ENCODE data around the gene CTPS1. TPM values are rescaled to one million over a fixed set of nuclear protein-coding genes. Genes with fewer than 3 reads are reported as not detected.

The CTPS1 gene
- total RNA-seq, 1 experiment from 2014 or later = 76.0 TPM

DNA sequence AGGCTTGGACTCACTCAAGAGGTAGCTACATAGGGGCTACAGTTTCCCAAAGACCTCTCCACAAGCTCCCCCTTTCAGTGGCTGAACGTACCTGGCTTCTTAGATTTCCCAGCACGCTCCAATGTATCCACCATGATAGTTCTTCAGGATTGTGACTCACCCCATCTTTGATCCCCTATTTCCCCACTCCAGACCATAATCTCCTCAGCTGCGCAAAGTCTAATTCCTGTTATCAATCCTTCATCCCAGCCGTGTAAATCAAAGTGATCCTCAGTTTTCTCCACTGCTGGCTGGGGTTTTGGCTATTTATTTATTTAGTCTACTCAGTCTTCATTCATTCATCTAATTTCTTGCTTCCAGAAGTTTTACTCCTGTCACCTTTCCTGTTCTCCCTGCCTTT is 13.1 kb upstream of the CTPS1 start:
- no peak for DNase-seq (ENCODE audit: low read depth)

DNA sequence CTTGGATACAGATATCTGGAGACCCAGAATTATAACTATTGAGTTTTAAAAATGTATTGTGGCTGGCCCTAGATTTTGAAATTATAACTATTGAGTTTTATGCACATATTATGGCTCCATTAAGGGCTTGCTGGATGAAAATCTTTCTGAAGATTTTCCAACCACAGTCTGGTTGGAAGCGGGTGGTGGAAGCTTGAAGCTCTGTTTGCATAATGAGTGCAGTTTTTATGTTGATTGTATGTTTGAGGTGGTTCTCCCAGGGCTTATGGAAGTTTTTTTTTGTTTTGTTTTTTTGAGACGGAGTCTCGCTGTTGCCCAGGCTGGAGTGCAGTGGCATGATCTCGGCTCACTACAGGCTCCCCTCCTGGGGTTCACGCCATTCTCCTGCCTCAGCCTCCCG is 10.1 kb upstream of the CTPS1 start:
- no peak for DNase-seq (ENCODE audit: low read depth)

DNA sequence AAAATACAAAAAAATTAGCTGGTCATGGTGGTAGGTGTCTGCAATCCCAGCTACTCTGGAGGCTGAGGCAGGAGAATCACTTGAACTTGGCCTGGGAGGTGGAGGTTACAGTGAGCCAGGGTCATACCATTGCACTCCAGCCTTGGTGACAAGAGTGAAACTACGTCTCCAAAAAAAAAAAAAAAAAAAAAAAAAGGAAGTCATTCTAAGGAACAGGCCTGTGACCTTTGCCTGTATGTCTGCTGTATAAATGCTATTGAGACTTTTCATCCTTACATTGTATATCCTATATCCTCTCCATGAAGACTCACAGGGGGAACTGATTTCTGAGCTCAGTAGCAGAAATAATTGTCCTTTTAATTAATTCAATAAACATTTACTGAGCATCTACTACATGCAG is 7.5 kb upstream of the CTPS1 start:
- DNase-seq (ENCODE audit: low read depth) = no peak

DNA sequence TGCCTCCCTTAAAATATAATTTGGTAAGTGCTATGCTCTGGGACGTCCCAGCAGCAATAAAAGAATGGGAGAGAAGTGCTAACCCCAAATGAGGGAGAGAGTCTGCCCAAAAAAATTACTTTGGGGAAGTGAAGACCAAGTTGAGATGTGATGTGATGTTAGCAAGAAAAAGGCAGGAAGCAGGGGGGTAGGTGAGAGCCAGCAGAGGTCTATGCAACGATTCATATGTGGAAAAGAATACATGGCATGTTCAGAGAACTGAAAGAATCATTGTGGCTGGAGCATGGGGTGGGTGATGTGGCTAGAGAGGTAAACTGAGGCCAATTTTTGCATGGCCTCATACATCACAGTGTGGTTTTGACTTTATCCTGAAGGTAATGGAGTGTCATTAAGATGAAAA is 5.6 kb upstream of the CTPS1 start:
- DNase-seq (ENCODE audit: low read depth) = no peak

DNA sequence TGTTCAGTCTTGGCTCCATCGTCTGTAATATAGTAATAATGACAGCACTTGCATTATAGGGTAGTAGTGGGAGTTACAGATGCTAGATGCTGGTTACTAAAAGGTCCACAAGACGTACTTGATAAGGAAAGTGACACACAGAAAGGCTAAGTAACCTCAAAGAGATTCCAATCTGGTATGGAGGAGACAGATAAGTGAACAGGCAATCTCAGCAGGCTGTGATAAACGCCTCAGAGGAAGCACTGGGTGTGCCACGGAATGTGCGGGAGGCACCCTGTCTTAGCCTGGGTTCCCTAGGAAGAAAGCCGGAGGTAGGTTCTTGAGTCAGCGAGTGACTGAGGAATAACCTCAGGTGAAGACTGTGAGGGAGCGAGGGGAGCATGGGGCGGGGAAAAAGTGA is 4.6 kb upstream of the CTPS1 start:
- no peak for DNase-seq (ENCODE audit: low read depth)

DNA sequence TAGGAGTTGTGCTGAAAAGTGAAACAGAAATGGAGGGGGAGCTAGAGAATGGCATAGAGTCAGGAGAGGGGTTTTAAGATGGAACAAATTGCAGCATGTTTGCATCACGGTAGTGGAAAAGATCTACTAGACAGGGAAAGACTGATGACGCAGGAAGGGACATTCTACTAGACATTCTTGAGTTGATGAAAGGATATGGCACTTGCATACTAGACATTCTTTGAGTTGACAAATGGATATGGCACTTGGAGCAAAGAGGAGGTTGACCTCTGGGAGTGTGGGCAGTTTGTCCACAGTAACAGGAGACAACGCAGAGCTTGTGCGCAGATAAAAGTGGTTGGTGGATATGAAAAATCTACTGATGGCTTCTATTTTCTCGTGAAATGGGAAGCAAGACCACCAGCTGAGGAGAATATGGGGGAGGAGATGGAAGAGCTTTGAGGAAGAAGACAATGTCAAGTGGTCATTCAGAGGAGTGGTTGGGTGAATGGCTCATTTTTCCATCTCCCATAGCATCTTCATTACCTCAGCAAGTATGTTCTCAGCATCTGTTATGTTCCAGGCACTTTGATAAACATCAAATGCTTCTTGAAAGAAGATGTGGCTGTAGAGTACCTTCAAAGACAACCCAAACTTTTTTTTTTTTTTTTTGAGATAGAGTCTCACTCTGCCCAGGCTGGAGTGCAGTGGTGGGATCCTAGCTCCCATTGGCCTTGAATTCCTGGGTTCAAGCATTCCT is 2.4 kb upstream of the CTPS1 start:
- peak; percentile 48 for DNase-seq (ENCODE audit: low read depth)

DNA sequence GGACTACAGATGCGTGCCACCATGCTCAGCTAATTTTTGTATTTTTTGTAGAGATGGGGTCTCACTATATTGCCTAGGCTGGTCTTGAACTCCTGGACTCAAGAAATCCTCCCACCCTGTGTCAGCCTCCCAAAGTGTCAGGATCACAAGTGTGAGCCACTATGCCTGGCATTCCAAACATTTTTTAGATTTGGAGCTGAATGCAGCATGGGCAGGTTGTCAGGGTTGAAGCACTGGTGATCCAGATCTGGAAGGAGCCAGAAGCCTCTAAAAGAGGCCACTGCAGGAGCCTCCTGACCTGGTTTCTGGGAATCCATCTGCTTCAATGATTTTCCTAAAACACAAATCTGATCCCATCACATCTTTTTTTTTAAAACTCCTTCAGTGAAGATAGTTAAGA is 1.8 kb upstream of the CTPS1 start:
- DNase-seq (ENCODE audit: low read depth) = peak; percentile 52

DNA sequence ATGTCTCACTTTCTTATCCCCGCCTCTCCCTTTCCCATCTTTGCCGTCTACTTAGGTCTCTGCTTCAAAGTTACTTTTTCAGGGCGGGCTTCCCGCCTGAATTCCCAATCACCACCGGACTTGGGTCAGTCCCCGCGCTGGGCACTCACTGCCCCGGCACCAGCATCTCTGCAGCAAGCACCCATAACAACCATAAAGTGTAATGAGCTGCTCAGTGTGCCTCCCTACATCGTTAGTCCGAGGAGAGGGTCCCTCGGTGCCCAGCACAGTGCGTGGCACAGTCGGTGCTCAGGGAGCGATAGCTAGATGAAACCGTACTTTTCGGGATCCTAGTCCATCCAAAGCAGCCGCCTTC is 633 bp upstream of the CTPS1 start:
- DNase-seq (ENCODE audit: low read depth) = no peak

DNA sequence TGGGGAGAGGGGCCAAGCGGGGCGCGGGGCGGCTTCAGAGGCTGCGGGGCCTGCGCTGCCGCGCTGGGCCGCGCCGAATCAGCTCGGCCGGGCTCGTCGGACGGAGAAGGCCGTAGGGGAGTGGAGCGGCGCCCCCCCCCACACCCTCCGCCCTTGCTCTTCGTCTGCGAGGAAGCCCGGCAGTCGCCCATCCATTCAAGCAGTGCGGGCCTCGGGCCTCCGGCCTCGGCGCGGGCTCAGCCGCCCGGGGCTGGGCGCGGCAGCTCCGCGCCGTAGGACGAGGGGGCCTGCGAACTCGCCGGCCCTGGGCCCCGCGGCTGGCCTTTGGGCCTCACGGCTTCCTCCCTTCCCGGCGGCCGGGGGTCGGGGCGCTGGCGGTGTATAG is 564 bp downstream of the CTPS1 start:
- DNase-seq (ENCODE audit: low read depth) = no peak

DNA sequence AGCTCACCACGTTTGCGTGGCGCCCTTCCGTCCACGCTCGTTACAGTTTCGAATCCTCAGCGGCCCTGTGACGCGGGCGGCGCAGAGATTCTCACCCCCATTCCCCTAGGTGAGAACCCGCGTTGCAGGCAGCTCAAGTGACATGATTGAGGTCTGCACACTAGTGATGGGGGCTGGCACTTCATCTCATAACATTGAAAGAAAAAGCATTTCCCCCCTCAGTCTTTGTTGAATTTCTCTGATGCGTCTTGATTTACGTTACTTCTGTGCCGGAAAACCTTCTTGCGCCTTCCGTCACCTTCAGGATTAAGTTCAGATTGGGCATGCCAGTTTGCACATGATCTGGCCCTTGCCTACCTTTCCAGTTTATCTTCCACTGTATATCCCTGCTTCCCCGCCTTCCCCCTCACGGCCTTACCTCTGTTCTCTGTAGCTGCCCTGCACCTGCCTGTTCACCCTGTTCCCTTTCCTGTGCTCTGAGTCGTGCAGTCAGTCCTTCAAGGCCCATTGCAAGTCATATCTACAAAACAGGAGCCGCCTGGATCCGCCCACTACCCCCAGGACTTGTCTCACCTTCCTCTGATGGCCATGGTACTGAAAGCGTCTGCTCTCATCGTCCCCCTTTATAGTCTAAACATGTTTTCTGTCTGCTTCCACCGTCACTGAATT is 1.1 kb downstream of the CTPS1 start:
- DNase-seq (ENCODE audit: low read depth) = peak; percentile 61

DNA sequence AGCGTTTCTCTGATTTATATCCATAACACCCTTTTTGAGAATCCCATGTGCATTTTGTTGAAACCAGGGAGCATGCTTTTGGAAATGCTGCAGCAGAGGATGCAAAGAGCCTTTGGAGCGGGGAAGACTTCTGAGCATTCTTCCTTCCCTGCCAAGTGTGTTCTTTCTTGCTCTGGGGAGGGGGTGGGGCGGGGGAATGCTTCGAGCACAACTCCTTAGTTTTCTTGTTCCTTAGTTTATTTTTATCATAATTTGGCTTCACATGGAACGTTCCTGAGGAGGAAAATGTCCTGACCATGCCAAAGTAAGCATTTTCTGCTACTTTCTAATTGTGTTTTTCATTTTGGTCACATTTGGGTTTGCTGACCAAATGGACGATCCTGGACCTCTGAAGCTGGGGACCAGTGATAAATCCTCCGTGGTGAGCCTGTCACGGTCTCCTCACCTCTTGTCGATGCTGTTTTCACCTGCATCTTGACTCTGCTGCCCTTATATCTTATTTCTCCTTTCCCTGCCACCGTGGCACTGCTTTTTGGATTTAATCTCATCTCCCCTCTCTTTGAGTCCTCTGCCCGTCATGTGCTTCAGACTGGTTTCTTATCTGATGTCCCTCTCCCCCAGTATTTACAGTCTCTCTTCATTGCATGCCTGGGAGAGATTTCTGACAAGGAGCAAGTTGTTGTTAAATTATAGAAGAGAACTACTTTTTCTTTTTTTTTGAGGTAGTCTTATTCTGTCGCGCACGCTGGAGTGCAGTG is 2.4 kb downstream of the CTPS1 start:
- DNase-seq (ENCODE audit: low read depth) = no peak

DNA sequence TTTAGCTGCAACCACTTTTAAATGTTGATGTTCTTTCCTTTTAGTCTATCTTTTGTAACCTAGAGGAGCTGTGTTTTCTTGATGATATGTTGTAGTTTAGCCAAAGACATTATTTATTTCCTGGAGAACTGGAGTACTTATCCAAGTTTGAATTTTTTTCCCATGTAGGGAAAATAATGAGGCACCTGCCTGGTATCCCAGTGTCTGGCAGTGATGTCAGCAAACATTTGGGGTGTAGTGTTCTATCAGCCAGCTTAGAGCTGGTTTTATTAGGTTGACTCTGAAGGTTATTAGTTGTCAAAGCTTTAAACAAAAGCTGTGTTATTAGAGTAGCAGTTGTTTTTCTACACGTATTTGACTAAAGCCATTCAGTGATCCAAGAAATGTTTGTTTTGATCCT is 3.2 kb downstream of the CTPS1 start:
- DNase-seq (ENCODE audit: low read depth) = peak; percentile 19

DNA sequence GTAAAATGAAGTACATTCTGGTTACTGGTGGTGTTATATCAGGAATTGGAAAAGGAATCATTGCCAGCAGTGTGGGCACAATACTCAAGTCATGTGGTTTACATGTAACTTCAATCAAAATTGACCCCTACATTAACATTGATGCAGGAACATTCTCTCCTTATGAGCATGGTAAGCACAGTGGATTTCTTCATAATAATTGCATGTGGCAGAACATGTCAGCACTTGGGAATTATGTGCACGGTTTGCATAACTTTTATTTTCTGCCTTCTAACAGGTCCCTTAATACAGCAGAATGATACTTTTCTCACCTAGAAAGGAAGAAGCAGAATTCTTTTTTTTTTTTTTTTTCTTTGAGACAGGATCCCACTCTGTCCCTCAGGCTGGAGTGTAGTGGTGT is 3.8 kb downstream of the CTPS1 start:
- DNase-seq (ENCODE audit: low read depth) = no peak

DNA sequence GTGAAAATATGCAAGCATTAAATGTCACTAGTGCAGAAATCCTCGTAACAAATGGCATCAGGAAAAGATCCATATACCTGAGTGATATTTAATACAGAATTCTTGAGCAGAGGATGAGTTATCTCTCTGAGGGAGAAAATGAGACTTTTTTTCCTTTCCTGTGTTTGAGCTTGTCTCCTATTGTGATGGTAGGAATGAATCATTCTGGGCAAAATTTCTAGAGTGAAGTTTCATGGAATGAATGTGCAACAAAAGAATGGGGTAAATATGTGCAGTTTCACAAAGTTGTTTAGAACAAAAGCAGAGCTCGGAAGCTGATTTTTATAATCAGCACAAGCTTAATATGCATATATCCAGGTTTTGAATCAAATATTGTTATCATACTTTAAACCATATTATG is 4.6 kb downstream of the CTPS1 start:
- DNase-seq (ENCODE audit: low read depth) = peak; percentile 11

DNA sequence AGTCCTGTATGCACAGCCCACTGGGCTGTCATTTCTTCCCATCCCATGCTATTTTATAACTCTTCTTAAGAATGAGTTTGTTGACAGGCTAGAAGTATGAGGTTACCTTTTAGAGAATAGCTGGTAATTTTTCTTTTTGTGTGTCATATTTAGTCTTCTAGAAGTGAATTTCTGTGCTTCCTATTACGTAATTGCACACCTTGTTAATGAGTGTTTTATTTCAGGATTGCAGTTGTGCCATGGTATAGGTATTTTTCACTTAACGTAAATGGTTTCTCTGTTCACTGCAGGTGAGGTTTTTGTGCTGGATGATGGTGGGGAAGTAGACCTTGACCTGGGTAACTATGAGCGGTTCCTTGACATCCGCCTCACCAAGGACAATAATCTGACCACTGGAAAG is 5.0 kb downstream of the CTPS1 start:
- no peak for DNase-seq (ENCODE audit: low read depth)

DNA sequence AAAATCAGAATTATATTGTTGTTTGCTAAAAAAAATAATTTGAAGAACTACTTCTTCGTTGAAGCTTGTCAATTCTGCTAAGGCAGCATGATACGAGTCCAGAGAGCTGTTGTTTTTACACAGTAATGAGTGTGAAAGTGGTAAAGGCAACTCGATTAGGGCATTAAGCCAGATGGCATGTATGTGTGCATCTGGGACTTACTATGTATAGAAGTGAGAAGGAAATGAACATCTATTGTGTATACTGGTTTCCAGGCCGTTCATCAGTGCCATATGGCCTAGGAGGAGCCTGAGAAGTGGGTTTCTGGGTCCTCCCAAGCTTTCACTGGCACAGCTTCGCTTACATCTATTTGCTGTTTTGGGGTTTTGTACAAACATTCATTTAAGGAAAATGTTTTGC is 5.7 kb downstream of the CTPS1 start:
- DNase-seq (ENCODE audit: low read depth) = no peak

DNA sequence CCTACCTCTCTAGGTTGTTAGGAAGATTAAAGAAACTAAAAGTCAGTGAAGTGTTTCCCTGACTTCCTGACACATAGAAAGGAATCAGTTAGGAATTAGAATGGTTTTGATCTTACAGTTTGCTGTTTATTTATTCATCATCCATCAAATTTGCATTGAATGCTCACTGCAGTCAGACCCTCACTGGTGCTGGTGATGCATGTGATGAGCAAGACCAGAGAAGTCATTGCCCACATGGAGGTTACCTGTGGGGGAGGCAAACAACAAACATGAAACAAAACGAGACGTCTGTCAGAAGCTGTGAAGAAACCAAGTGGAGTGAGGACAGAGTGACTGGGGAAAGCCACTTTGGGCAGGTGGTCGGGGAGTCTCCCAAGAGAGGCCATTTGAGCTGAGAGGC is 6.4 kb downstream of the CTPS1 start:
- DNase-seq (ENCODE audit: low read depth) = no peak

DNA sequence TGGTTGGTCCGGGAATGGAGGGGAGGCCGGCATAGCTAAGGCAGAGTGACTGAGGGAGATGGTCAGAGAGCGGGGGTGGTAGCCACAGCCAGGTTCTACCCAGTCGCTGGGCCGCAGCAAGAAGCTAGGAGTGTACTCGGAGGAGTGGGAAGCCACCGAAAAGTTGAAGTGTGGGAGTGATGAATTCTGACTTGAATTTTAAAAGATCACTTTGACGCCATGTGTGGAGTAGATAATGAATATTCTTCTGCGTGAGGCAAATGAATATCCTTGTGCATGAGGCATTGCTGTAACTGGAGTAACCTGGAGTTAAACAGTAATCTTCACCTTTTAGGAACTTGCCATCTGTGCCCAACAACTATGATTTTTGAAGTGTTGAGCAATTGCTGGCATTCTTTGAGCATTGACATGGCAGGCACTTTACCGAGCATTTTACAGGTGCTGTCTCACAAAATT is 6.9 kb downstream of the CTPS1 start:
- no peak for DNase-seq (ENCODE audit: low read depth)

DNA sequence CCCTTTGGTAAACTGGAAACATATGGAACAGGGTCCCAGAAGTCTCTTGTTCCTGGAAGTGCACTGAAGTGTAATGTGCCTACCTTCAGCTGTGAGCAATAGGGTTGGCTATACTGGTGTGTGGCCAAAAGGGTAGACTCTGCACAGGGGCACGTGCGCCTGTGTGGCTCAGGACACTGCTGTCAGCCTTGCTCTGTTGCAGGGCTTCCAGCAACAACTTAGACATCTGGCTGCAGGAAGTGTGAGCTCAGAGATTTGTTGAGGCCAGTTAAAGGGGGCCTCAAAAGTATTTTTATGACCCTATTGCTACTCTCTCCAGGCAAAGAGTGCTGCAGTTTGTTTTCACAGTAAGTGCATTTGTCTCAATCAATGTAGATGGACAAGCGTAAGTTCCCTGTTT is 7.5 kb downstream of the CTPS1 start:
- DNase-seq (ENCODE audit: low read depth) = no peak

DNA sequence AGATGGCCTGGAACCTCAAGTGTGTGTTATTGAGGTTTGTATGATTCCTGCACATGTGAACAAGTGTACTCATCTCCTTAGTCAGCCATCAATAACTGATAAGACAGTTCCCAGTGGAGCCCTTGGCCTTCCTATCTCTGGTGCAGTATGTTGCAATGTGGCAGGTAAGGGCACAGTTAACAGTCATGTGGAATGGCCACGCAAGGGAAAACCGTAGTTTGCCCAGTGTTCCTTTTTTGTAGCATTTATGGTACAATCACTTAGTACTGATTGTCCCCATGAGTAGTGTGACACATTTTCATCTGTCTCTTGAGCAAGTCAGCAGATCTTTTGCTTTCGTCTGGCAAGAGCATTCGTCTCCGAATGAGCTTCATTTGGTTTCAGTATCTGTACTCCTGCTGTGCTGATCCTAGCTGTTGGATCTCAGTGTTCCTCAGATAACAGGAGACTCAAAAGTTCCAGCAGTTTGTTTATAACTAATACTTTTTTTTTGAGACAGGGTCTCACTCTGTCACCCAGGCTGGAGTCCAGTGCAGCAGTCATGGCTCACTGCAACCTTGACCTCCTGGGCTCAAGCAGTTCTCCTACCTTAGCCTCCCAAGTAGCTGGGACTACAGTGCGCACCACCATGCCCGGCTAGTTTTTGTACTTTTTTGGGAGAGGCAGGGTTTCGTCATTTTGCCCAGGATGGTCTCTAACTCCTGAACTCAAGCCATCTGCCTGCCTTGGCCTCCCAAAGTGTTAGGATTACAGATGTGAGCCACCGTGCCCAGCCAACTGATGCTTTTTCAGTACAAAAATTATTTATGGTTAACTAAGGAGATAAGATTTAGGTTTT is 8.2 kb downstream of the CTPS1 start:
- no peak for DNase-seq (ENCODE audit: low read depth)

DNA sequence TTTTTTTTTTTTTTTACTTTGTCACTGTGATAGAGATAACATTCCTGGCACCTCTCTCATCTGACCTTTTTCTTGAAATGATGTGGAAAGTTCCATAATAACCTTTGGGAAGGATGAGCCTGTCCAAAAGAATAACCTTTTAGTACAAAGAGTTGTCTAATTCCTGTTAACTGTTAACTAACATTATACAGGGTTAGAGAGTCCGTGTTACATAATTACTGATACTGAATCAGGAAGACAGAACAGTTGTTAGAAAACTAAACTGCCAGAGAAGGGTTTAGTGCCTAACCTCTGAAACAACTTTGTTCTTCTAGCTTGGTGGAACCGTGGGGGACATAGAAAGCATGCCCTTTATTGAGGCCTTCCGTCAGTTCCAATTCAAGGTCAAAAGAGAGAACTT is 8.8 kb downstream of the CTPS1 start:
- DNase-seq (ENCODE audit: low read depth) = no peak

DNA sequence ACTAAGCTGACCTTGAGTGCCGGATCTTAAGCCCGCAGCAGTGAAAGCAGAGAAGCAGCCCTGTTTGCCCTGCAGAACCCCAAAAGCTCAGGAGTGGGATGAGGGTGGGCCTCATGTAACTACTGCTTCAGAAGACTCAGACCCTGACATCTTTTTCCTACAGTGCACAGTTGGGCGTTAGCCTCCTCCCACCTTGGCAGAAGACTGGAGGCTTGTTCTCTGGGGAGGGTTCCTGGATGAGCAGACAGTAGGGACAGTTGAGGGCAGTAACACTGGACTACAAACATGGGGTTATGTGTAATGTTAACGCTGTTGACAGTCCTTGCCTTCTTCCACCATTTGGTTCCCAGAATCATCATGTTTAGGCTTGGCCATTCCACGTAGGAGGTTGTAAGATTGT is 9.6 kb downstream of the CTPS1 start:
- no peak for DNase-seq (ENCODE audit: low read depth)
